GM23338 (cell line): ENCODE data around the gene DDX54. TPM values are rescaled to one million over a fixed set of nuclear protein-coding genes. Genes with fewer than 3 reads are reported as not detected.
A peak's percentile ranks its signal among the peaks of the same experiment; 100 is the strongest.

Source experiments
- ATAC-seq: fragments of 200-7000 bp; cut with Tn5 transposase; 3 replicates; pipeline ENCODE4 v1.9.1; 2020
- DNase-seq: peaks from one replicate; pipeline ENCODE4 v3.0.0-alpha.2; 2015; ENCODE audit warnings: low spot score
- H2AFZ ChIP-seq: fragments of 200-600 bp; sonication (generic); 2 replicates; pipeline ENCODE4 v1.8.0; 2016; ENCODE audit warnings: antibody characterized with exemption, mild to moderate bottlenecking, moderate library complexity
- H3F3A ChIP-seq: fragments of 200-600 bp; sonication (generic); replicated peaks from 2 replicates; pipeline ENCODE4 v1.8.0; 2017; ENCODE audit warnings: antibody characterized with exemption, mixed run types, low read depth
- H3K27ac ChIP-seq: fragments of 200-600 bp; sonication (generic); 2 replicates; pipeline ENCODE4 v1.6.1; 2016; ENCODE audit warnings: low read depth
- H3K27me3 ChIP-seq: fragments of 200-600 bp; sonication (generic); 2 replicates; pipeline ENCODE4 v1.8.0; 2016; ENCODE audit warnings: mild to moderate bottlenecking, mixed run types, moderate library complexity; ENCODE audit not compliant: insufficient read depth
- H3K36me3 ChIP-seq: fragments of 200-600 bp; sonication (generic); 2 replicates; pipeline ENCODE4 v1.8.0; 2016; ENCODE audit warnings: mild to moderate bottlenecking; ENCODE audit not compliant: insufficient read depth
- H3K4me1 ChIP-seq: fragments of 200-600 bp; sonication (generic); 2 replicates; pipeline ENCODE4 v1.8.0; 2016; ENCODE audit warnings: mild to moderate bottlenecking, moderate library complexity; ENCODE audit not compliant: insufficient read depth
- H3K4me2 ChIP-seq: fragments of 200-600 bp; sonication (generic); 2 replicates; pipeline ENCODE4 v1.7.1; 2017; ENCODE audit warnings: mixed run types
- H3K4me3 ChIP-seq: fragments of 200-600 bp; sonication (generic); 2 replicates; pipeline ENCODE4 v1.6.1; 2016; ENCODE audit warnings: mixed run types
- H3K79me2 ChIP-seq: fragments of 200-600 bp; sonication (generic); replicated peaks from 2 replicates; pipeline ENCODE4 v1.8.0; 2017; ENCODE audit warnings: mild to moderate bottlenecking; ENCODE audit not compliant: insufficient read depth
- H3K9me2 ChIP-seq: fragments of 200-600 bp; sonication (generic); 2 replicates; pipeline ENCODE4 v1.8.0; 2017; ENCODE audit not compliant: insufficient read depth
- H4K20me1 ChIP-seq: fragments of 200-600 bp; sonication (generic); replicated peaks from 2 replicates; pipeline ENCODE4 v1.8.0; 2017; ENCODE audit warnings: mild to moderate bottlenecking; ENCODE audit not compliant: insufficient read depth
- H3K27ac Mint-ChIP-seq: 2 replicates; pipeline ENCODE4 v1.8.0; 2020; ENCODE audit warnings: inconsistent platforms, mild to moderate bottlenecking, moderate library complexity, mixed read lengths
- H3K27me3 Mint-ChIP-seq: 3 replicates; pipeline ENCODE4 v1.8.0; 2022; ENCODE audit warnings: low read depth, mild to moderate bottlenecking, moderate library complexity, mixed read lengths, inconsistent platforms; ENCODE audit not compliant: insufficient read depth, poor library complexity
- H3K36me3 Mint-ChIP-seq: 3 replicates; pipeline ENCODE4 v1.8.0; 2021; ENCODE audit warnings: low read depth, mild to moderate bottlenecking, inconsistent platforms, moderate library complexity, mixed read lengths
- H3K4me1 Mint-ChIP-seq: 3 replicates; pipeline ENCODE4 v1.8.0; 2020; ENCODE audit warnings: mild to moderate bottlenecking, inconsistent platforms, mixed read lengths
- H3K4me3 Mint-ChIP-seq: 3 replicates; pipeline ENCODE4 v1.8.0; 2021; ENCODE audit warnings: moderate library complexity, mild to moderate bottlenecking, inconsistent platforms, mixed read lengths
- H3K9me3 Mint-ChIP-seq: 3 replicates; pipeline ENCODE4 v1.8.0; 2020; ENCODE audit warnings: moderate library complexity, mild to moderate bottlenecking, inconsistent platforms, mixed read lengths
- CREB1 ChIP-seq: fragments of 250-450 bp; sonication (Bioruptor Pico); IDR thresholded peaks from 2 replicates; pipeline ENCODE4 v1.5.0; 2020; ENCODE audit warnings: low read depth, mild to moderate bottlenecking, moderate library complexity
- CTCF ChIP-seq, 2 experiments: fragments of 200-600 bp in 1 of 2; sonication (generic) in 1 of 2; conservative IDR thresholded peaks; 2 replicates each; pipeline versions ENCODE4 v1.5.1 to v1.6.1; 2016 to 2017; ENCODE audit warnings: antibody characterized with exemption in 2 of 2, low read depth in 2 of 2, mild to moderate bottlenecking in 2 of 2, moderate library complexity in 1 of 2
- EZH2 ChIP-seq: fragments of 200-600 bp; sonication (generic); IDR thresholded peaks from one replicate; pipeline ENCODE4 v1.8.0; 2017; ENCODE audit warnings: antibody characterized with exemption, mild to moderate bottlenecking, low read depth; ENCODE audit not compliant: unreplicated experiment
- JUNB ChIP-seq: IDR thresholded peaks from one replicate; pipeline ENCODE4 v1.6.1; 2016; ENCODE audit warnings: antibody characterized with exemption; ENCODE audit not compliant: unreplicated experiment
- POLR2AphosphoS5 ChIP-seq: IDR thresholded peaks from 2 replicates; pipeline ENCODE4 v1.6.1; 2016; ENCODE audit warnings: antibody characterized with exemption, low read depth
- ZNF114 ChIP-seq: fragments of 250-450 bp; sonication (Bioruptor Pico); IDR thresholded peaks from 2 replicates; pipeline ENCODE4 v1.5.0; 2020; ENCODE audit warnings: mild to moderate bottlenecking, moderate library complexity
- ZNF331 ChIP-seq: fragments of 250-450 bp; sonication (Bioruptor Pico); IDR thresholded peaks from 2 replicates; pipeline ENCODE4 v1.5.0; 2020; ENCODE audit warnings: low read depth, mild to moderate bottlenecking, moderate library complexity
- ZNF462 ChIP-seq: fragments of 250-450 bp; sonication (Bioruptor Pico); IDR thresholded peaks from 2 replicates; pipeline ENCODE4 v1.5.0; 2020; ENCODE audit warnings: mild to moderate bottlenecking, moderate library complexity
- polyA plus RNA-seq: library from polyadenylated mRNA; unstranded; fragments of >200 nt; fragmentation: Nextera tagmentation; extraction: Ambion mirVana; gene quantifications from 2 replicates; pipeline ENCODE4 v1.2.1, GENCODE V29; 2016
- total RNA-seq: library from RNA; depleted of rRNA; stranded (reverse); fragments of >200 nt; shearing (Covaris generic); gene quantifications from 2 replicates; pipeline ENCODE4 v1.2.3, GENCODE V29; 2014

Gene DDX54
- total and polyA plus RNA-seq, 2 experiments from 2014 or later: 84.1 to 89.4 TPM

- no peak for TF ChIP-seq ZNF462 (CRISPR knock-in tag)
- no peak for TF ChIP-seq ZNF331 (CRISPR knock-in tag)
These were observed 47.7 kb upstream of the DDX54 start (continued) for GRCh38 chr12:113232840-113233585.

GRCh38 chr12:113232089-113232839 lies 47.0 kb upstream of the DDX54 start:
- H3K27me3 ChIP-seq: no peaks in the 10 kb centered on the region
- H3K27ac ChIP-seq: peak overlapping the region; percentile 74
- H3K4me2 ChIP-seq: peak overlapping the region; percentile 72
- TF ChIP-seq EZH2: no peak
- no peak for TF ChIP-seq CTCF (conservative IDR thresholded peaks at IDR 0.05; ENCODE audit: low read depth in 2 of 2)
- no peak for TF ChIP-seq POLR2AphosphoS5
- TF ChIP-seq JUNB: no peak
- no peak for TF ChIP-seq ZNF114 (CRISPR knock-in tag)
- TF ChIP-seq CREB1 (CRISPR knock-in tag): no peak
- no peaks in the 10 kb centered on the region for H3K79me2 ChIP-seq
- DNase-seq (no peak), ATAC-seq (no peak)
- Mint-ChIP-seq H3K27ac (peak overlapping the region; percentile 90), H3K36me3 (peaks cover 43% of the 10 kb centered on the region), H3K27me3 (peaks cover 6% of the 10 kb centered on the region), H3K4me3 (no peak overlapping the region), H3K9me3 (no peaks in the 10 kb centered on the region; the same call in 2 of the 3 replicates), H3K4me1 (peaks cover 34% of the 10 kb centered on the region)
- peaks cover 9% of the 10 kb centered on the region; the same call in 1 of the 2 replicates for H3K36me3 ChIP-seq
- H3K4me3 ChIP-seq: peak overlapping the region; percentile 18; the same call in 1 of the 2 replicates
- H3K4me1 ChIP-seq: peaks cover 15% of the 10 kb centered on the region
- H4K20me1 ChIP-seq: no peaks in the 10 kb centered on the region
- H3K9me2 ChIP-seq: no peaks in the 10 kb centered on the region
- H3F3A ChIP-seq: no peaks in the 10 kb centered on the region
- H2AFZ ChIP-seq: no peak overlapping the region
